Measurements from ENCODE around the gene FAM13C.
"Not testable (repeated sequence)": the region's sequence is repeated elsewhere in the genome, so short reads cannot be mapped to it uniquely, and the experiment has no call there.

The FAM13C gene
- total RNA-seq, result 0 to 0.54 (median 0.27) reads per million in 4 experiments

DNA sequence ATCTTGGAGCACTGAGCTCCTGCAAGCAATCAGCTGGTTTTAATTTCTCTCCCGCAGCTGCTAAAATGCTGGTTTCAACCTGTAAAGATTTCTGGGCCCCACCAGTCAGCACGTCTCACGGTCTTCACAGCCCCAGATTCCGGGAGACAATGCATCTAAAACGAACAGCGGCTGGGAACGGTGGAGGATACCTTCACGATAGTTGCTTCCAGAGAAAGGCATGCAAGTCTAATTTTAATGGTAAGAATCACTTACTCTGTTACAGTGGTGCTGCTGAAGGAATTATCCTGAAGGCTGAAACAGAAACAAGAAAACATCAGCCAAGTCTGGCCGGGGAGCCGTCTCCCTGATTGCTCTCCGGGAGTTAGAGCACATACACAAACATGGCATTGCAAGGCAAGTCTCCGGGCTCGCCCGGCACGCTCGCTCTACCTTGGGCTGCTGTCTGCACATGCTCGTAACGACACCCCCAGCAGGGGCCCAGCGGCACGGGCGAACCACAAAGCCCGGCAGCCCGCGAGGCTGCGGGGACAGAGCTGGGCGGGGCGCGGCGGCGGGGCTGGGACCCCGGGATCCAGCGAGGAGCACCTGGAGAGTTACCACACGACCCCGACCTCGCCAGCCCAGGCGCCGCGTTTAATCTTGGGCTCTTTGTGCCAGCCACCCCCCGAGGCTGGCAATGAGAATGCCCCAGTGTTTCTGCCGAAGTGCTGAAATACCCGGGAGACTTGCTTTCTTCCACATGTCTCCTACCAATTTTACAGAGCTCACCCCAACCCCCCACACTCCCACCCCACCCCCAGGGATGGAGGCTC lies at the start of gene FAM13C:
FAM13C (minus strand) TSS at position 406 of the 815 bp plus-strand sequence; CDS start at position 317, 89 bp downstream.
- no peak for DNase-seq

- DNase-seq, result no peak
Observed at GRCh38 chr10:59405235-59405634, 42.9 kb upstream of the FAM13C start.

DNA sequence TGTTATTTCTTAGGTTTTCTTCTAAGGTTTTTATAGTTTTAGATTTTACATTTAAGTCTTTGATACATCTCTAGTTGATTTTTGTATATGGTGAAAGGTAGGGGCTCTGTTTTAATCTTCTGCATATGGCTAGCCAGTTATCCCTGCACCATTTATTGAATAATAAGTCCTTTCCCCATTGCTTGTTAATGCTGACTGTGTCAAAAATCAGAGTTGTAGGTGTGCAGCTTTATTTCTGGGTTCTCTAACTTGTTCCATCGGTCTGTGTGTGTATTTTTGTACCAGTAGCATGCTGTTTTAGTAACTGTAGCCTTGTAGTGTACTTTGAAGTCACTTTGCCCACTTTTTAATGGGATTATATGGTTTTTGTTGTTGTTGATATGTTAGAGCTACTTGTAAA lies 37.9 kb upstream of the FAM13C start:
- no peak for DNase-seq

GRCh38 chr10:59399329-59399728 lies 37.0 kb upstream of the FAM13C start:
- not testable (repeated sequence) for DNase-seq

DNA sequence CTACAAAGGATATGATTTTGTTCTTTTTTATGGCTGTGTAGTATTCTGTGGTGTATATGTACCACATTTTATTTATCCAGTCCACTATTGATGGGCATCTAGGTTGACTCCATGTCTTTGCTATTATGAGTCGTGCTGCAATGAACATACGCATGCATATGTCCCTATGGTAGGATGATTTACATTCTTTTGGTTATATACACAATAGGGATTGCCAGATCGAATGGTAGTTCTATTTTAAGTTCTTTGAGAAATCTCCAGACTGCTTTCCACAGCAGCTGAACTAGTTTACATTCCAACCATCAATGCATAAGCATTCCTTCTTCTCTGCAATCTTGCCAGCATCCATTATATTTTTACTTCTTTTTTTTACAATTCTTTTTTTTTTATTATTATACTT lies 35.6 kb upstream of the FAM13C start:
- no peak for DNase-seq

DNA sequence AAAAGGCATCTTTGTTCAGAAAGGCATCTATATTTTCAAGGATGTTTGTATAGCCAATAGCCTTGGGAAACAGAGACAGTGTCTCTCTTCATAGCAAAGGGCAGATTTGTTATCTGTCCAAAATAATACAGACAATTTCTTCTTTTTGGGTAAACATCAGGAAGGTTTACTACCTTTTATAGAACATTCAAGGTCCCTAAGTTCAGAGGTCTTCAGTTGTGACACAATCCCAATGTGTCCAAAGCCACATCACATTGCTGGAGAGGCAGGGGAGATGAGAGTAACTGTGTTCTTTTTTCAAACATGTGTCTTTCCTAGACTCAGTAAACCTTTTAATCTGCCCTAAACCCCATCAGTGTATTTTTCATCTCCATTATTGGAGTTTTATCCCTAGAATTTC lies 33.6 kb upstream of the FAM13C start:
- no peak for DNase-seq

DNA sequence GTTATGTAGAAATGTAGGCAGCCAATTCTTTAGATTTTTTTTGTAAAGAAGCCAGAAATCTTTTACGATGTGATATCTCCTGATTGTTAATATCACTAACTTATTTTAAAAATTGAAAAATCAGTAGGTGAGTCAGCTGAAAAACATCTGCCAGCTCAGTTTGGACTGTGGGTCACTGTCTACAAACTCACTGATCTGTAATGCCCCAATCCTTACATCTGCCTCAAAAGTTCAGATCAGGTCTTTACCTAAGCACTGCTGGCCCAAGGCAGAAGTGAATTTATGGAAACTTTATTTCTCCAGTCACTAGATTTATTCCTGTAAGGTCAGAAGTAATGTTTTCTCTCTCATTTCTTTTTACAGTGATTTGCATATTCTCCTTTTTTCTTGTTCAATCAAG lies 31.0 kb upstream of the FAM13C start:
- no peak for DNase-seq

- DNase-seq, result no peak
Observed at GRCh38 chr10:59391060-59391459, 28.7 kb upstream of the FAM13C start.

DNA sequence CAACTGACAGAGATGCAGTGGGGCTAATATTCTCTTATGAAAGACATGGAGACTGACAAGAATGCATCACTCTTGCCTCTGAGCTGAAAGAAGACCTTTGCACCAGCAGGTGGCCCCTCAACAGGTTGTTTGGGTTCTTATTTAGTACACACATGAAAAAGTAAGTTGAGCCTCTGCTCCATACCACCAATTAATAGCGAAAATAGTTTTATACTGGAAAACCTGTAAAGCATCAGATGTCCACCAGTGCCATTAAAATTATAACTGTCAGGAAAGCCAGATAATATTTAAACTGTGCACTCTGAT lies 26.3 kb upstream of the FAM13C start:
- no peak for DNase-seq

GRCh38 chr10:59387951-59388670 lies 25.8 kb upstream of the FAM13C start:
- no peak for DNase-seq

DNA sequence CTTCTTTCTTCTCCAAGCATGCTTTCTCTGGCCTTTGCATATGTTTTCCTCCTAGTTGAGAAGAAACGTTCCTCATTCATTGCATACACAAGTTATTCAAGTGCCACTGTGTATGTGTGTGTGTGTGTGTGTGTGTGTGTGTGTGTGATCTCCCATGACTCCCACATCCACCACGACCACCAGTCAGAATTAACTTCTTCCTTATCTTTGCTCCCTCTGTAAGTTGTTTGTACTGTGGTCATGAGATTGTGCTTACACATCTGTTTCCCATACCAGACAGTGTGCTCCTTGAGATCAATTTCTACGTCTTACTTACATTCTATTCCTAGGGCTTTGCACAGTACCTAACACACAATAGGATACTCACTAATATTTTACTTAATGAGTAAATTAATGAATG lies 22.4 kb upstream of the FAM13C start:
- DNase-seq, result no peak

- DNase-seq, result no peak
Observed at GRCh38 chr10:59383908-59384307, 21.6 kb upstream of the FAM13C start.

- no peak for DNase-seq
Observed at GRCh38 chr10:59383436-59383835, 21.1 kb upstream of the FAM13C start.

DNA sequence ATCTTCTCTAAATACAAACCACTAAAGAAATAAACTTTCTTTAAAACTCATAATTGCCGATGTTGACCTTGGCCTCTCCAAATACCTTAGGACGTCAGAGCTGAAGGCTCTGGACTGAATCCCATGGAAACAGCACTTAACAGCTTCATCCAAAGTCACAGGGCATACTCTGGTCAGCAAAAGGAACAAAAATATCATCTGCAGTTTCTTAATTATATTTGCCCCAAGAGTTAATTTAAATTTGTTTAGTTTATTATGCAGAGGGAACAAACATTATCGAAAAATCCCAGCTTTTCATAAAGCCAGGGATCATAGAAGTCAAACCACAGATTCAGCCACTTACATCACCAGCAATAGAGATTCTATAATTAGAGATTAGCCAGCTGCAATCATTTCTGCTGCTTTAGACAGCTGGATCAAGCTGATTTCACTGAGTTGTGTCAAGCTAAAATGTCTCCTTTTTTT lies 20.5 kb upstream of the FAM13C start:
- no peak for DNase-seq

DNA sequence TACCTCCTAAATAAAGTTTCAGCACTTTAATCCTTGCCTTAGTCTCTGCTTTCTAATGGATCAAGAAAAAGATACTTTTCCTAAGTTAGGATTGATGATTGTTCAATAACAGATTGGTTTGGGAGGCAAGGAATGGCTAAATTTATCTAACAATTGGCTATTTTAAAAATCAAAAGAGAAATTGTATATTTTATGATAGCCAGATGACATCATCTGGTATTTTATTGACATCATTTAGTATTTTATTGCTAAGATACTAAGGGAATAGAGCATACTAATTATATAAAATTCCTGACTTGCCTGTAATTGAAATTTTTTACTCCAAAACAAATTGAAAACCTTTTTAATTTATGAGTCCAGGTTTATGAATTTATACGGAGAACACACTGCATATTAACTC lies 19.3 kb upstream of the FAM13C start:
- no peak for DNase-seq

- no peak for DNase-seq
Observed at GRCh38 chr10:59376846-59377245, 14.5 kb upstream of the FAM13C start.

DNA sequence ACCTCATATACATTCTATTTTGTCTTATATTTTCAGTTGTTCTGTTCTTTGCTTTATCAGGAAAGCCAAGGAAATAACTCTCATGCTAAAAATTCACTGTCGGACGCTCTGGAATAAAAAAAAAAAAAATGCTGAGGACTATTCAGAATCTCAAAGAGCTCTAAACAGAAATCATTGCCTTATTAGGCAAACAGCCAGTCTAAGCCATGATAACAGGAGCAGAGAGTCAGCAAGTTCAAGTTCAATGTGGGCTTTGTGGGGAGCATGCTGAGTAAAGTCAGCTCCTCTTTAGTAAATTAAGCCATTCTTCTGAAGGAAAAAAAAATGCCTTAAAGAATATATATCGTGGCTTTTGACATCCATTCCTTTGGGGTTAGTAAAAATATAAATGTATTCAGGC lies 13.6 kb upstream of the FAM13C start:
- no peak for DNase-seq

DNA sequence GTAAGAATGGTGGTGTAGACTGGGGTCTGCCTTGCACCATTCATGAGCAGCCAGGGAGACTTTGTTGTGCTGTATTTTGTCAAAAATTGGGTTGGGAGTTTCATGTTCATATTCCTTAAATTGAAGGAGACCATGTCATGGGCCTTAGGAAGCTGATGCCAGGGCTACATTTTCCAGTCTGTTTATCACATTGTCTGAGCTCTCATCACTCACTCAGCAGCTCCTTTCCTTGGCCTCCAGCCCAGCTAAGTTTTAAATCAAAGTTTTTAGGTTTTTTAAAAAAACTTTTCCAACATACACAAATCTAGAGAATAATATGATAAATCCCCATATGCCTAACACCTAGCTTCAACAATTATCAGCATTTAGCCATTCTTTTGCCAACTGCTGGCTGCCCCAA lies 12.6 kb upstream of the FAM13C start:
- no peak for DNase-seq

- no peak for DNase-seq
Observed at GRCh38 chr10:59373071-59373470, 10.7 kb upstream of the FAM13C start.

DNA sequence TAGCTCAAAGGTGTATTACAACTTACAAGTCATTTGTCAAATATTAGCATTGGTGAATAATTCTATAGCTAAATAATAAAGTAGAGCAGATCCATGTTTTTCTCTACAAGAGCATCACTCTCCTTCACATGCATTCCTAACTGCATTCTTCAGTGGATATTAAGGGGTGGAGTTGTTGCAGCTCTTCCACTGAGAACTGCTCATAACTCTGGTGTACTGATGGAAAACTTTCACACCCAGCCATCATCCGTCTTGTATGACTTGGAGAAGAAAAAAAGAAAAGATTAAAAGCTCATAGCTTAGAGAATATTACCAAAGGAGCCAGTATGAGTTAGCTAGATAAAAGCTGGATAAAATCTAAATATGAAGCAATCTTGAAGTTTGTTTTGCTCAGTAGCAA lies 10.2 kb upstream of the FAM13C start:
- DNase-seq, result no peak

DNA sequence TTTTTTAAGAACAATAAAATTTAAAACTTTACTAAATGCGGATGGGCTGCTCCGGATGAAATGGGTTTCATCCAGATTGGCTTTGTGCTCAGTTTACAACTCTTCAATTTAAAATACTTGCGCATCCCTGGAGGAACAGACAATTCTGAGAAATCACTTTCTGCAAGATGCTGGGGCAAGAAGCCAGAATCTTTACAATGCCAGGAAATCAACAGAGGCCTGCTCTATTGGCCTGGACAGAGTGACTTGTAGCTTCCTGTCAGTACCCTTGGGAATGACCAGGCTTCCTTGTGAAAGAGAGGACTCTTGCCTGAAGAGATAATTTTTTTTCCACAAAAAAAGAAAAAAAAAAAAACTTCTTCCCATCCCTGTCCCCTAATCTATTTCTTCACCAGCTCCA lies 3.9 kb upstream of the FAM13C start:
- DNase-seq, result no peak

DNA sequence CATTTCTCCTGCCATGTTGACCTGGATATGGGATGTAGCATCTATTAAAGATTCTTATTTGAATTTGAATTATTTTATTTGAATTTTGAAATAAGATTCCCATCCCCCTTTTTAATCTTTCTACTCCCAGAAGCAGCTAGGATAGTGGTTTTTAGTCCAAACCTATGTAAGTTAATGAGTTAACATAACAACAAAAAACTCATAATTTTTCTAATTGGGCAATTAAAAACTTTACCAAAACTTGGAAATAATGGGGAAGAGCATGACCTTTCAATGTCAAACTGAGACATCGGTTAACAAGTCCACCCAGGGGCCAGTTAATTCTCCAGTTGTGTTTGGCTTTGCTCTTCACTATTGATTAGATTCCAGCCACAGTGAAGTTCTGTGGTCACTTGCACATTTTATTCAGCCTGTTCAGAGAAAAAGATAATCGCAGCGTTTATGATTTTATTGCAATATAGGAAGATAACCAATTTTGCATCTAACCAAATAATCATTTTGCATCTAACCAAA lies 1.2 kb upstream of the FAM13C start:
- DNase-seq, result no peak

DNA sequence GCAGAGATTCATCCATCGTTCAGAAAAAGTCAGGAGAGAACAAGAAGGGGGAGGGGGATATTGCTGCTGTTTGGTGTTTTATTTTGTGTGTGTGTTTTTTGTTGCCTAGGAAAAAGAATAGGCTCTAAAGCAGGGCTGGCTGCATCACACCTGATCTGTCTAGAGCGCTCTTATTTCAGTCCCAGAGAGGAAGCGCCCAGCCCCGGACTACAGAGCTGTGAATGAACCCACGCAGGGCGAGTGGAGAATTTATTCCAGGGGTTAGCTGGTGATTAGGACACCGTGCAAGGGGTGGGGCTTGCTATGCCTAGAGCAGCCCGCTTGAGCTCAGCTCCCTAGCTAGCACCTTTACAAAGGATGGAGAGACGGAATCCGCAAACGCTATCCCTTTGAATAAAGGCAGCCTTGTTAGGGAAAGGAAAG lies 621 bp upstream of the FAM13C start:
- no peak for DNase-seq

DNA sequence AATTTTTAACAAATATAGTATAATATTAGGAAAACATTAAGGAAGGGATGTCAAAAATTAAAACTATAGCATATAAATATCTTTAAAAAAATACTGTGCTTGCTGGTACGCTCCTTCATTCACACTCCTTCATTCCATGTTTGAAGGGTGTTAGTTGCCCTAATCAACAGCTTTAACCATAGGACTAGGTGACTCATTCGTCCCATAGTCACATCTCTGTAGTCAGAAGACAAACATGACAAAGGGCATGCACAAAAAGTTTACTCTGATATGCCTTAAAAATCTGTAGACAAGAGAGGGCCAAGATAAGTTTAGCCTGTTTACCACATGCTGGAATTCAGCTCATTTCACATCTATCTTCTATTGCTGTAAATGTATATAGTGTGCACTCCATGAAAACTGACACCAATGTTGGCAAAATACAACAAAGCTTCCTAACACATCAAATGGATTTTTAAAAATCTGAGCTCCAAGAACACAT lies 646 bp downstream of the FAM13C start:
- DNase-seq, result no peak

All from effector CD8-positive, alpha-beta T cell (primary cell).